GM21526 (cell line): Measurements from ENCODE around the gene REN.

Source experiments
- ATAC-seq: cut with Tn5 transposase; IDR thresholded peaks from one replicate; pipeline ENCODE4 v1.9.1; 2021; ENCODE audit warnings: moderate library complexity; ENCODE audit not compliant: unreplicated experiment, low FRiP score

The REN gene

GRCh38 chr1:204139088-204139487 lies 27.0 kb downstream of the REN start:
- ATAC-seq: no peak

GRCh38 chr1:204136814-204137213 lies 29.3 kb downstream of the REN start:
- no peak for ATAC-seq

GRCh38 chr1:204134103-204134502 lies 32.0 kb downstream of the REN start:
- no peak for ATAC-seq

- no peak for ATAC-seq
These were observed 33.4 kb downstream of the REN start for GRCh38 chr1:204132718-204133117.

GRCh38 chr1:204131978-204132377 lies 34.2 kb downstream of the REN start:
- no peak for ATAC-seq

- no peak for ATAC-seq
These were observed 34.9 kb downstream of the REN start for GRCh38 chr1:204130981-204131892.

GRCh38 chr1:204130178-204130577 lies 36.0 kb downstream of the REN start:
- no peak for ATAC-seq

GRCh38 chr1:204128964-204129896 lies 36.9 kb downstream of the REN start:
- no peak for ATAC-seq

DNA sequence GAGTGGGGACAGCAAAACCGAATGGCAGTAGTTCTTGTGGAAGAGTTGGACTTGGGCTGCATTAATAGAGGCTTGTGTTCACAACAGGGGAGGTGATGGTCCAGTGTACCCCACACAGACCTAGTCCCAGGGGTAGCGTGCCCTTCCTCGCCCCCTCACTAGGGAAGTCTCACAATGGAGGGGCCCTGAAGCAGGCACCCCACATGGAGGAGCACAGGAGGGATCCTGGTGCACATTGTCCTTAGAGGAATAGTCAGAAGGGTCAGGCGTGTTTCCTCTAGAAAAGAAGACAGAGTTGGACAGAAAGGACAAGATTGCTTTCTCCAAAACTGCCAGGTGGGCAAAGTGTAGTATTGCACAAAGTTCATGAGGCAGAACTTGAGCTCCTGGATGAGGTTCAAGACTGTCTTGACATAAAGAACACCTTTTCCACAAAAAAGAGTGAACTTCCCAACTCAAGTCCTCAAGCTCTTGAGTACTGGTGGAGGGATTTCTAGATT lies 37.6 kb downstream of the REN start:
- ATAC-seq: no peak

GRCh38 chr1:204127597-204128242 lies 38.4 kb downstream of the REN start:
- no peak for ATAC-seq

GRCh38 chr1:204126956-204127355 lies 39.2 kb downstream of the REN start:
- ATAC-seq: no peak

DNA sequence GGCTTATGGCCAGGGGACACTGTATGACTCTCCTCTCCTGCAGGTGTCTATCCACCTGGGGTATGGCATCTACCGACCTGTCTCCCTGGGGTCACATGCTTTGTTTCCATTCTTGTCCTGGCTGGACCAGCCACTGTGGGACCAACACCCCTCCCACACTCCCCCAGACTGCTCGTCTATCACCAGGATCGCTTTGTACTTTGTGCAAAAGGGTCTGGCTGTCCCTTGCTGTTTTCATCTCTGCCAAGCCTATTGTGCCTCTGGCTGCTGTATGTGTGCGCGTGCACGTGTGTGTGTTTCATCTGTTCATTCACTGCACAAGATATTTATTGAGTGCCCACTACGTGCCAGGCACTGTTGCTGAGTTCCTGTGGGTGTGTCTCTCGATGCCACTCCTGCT lies 39.8 kb downstream of the REN start:
- no peak for ATAC-seq

GRCh38 chr1:204125759-204126351 lies 40.3 kb downstream of the REN start:
- no peak for ATAC-seq

- no peak for ATAC-seq
These were observed 41.5 kb downstream of the REN start for GRCh38 chr1:204124639-204125038.

GRCh38 chr1:204123376-204123775 lies 42.8 kb downstream of the REN start:
- ATAC-seq: no peak

DNA sequence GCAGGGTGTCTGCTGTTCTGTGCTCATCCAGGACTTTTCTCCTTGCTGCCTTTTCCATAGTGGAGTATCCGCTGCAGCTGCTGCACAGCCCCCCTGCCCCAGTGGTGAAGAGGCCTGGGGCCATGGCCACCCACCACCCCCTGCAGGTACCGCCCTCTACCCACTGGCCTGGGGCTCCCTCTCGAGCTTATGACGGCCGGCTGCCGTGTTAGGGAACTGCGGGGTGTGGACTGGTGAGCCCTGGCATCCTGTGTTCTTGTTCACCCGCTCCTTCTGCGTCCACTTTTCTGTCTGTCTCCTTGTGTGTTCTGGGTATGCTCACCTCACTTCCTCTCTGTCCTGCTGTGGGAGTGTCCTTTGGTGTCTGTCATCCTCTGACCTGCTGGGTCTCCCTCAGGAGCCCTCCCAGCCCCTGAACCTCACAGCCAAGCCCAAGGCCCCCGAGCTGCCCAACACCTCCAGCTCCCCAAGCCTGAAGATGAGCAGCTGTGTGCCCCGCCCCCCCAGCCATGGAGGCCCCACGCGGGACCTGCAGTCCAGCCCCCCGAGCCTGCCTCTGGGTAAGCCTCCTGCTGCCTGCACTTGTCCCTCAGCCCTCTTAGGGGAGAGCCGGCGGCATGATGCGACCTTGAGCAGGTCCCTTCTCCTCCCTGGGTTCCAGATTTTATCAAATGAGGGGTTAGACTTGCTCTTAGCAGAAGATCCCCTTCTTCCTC lies 44.1 kb downstream of the REN start:
- no peak for ATAC-seq

GRCh38 chr1:204116539-204116938 lies 49.6 kb downstream of the REN start:
- no peak for ATAC-seq

DNA sequence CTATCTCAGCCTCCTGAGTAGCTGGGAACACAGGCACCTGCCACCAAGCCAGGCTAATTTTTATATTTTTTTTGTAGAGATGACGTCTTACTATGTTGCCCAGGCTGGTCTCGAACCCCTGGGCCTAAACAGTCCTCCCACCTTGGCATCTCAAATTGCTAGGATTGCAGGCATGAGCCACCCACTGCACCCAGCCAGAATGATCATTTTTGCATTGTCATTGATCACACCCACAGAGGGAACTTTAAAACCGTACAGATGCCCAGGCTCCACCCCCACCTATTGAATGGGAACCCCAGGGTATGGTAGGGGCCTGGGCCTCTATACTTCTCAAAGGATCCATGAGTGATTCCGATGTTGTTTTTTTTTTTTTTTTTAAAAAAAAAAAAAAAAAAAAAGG lies 51.0 kb downstream of the REN start:
- ATAC-seq: no peak

DNA sequence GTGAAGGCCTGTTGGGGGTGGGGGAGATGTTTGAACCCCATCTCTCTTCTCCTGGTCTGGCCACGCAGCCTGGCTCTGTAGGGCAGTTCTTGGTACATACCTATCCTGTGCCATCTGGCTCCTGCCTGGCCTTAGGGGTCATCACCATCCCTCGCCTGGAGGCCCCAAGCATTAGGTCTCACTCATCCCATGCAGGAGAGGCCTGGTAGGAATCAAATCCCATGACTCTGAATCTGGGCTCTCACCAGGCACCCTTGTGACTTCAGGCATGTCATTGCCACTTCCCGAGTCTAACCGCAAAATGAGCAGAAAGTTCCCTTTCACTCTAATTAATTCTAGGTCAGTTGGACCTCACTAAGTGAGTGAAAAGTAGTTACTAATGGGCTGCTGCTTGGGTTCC lies 51.5 kb downstream of the REN start:
- no peak for ATAC-seq

GRCh38 chr1:204113896-204114295 lies 52.2 kb downstream of the REN start:
- no peak for ATAC-seq
